IMR-90 (cell line): ENCODE data around the gene CPSF4. TPM values are rescaled to one million over a fixed set of nuclear protein-coding genes. Genes with fewer than 3 reads are reported as not detected.

Experiments
- ATAC-seq: fragments of 200-7000 bp; cut with Tn5 transposase; 2 replicates; pipeline ENCODE4 v1.9.1; 2020; ENCODE audit warnings: low read depth, mild to moderate bottlenecking, moderate library complexity
- BruUV-seq: library from RNA; stranded (reverse); fragments of 400-500 nt; replicated peaks from 2 replicates; lab custom pipeline; 2021; lab: Mats Ljungman, UMichigan
- CTCF ChIA-PET: fragments of 300-600 bp; formaldehyde crosslinking; extraction: SDS; loops from one replicate; lab custom pipeline; 2021; ENCODE audit warnings: antibody characterized with exemption; lab: Yijun Ruan, JAX
- POLR2A ChIA-PET: fragments of 300-600 bp; sonication (Branson Sonifier 250); formaldehyde crosslinking; loops from one replicate; lab custom pipeline; 2022; ENCODE audit warnings: antibody characterized with exemption; ENCODE audit not compliant: unreplicated experiment; lab: Charles Lee
- DNase-seq: peaks from one replicate; pipeline ENCODE4 v3.0.0; 2013
- H2AFZ ChIP-seq: replicated peaks from 2 replicates; pipeline ENCODE3; 2013; ENCODE audit warnings: low read length, mild to moderate bottlenecking; ENCODE audit not compliant: poor library complexity
- H2AK5ac ChIP-seq: 2 replicates; pipeline ENCODE4 v1.6.1; 2013; ENCODE audit warnings: low read depth, low read length, inconsistent platforms
- H2AK9ac ChIP-seq: replicated peaks from 2 replicates; pipeline ENCODE3; 2013; ENCODE audit warnings: mild to moderate bottlenecking, low read depth, low read length, moderate library complexity; ENCODE audit not compliant: poor library complexity
- H2BK120ac ChIP-seq: 2 replicates; pipeline ENCODE4 v1.6.1; 2013; ENCODE audit warnings: low read depth, low read length, inconsistent platforms
- H2BK15ac ChIP-seq: 3 replicates; pipeline ENCODE4 v1.6.1; 2013; ENCODE audit warnings: low read depth, low read length, inconsistent platforms
- H2BK20ac ChIP-seq: 2 replicates; pipeline ENCODE4 v1.6.1; 2013; ENCODE audit warnings: low read depth, mild to moderate bottlenecking, inconsistent platforms, low read length, moderate library complexity
- H2BK5ac ChIP-seq: 2 replicates; pipeline ENCODE4 v1.6.1; 2013; ENCODE audit warnings: mild to moderate bottlenecking, low read depth, low read length, inconsistent platforms; ENCODE audit not compliant: poor library complexity, severe bottlenecking
- H3K14ac ChIP-seq: replicated peaks from 2 replicates; pipeline ENCODE4 v1.6.1; 2013; ENCODE audit warnings: low read depth, low read length, inconsistent platforms
- H3K18ac ChIP-seq: 2 replicates; pipeline ENCODE4 v1.6.1; 2013; ENCODE audit warnings: low read depth, low read length, control low read depth
- H3K23ac ChIP-seq: 2 replicates; pipeline ENCODE4 v1.6.1; 2013; ENCODE audit warnings: low read depth, low read length, inconsistent platforms
- H3K27ac ChIP-seq: 2 replicates; pipeline ENCODE4 v1.5.1; 2013; ENCODE audit warnings: mild to moderate bottlenecking, control low read depth, low read length; ENCODE audit not compliant: insufficient read depth
- H3K27me3 ChIP-seq: 2 replicates; pipeline ENCODE4 v1.6.1; 2013; ENCODE audit warnings: low read length; ENCODE audit not compliant: control insufficient read depth, insufficient read depth
- H3K36me3 ChIP-seq: 2 replicates; pipeline ENCODE4 v1.6.1; 2013; ENCODE audit warnings: low read length, mixed read lengths; ENCODE audit not compliant: control insufficient read depth, insufficient read depth
- H3K4ac ChIP-seq: 2 replicates; pipeline ENCODE4 v1.6.1; 2013; ENCODE audit warnings: low read depth, low read length, inconsistent platforms
- H3K4me1 ChIP-seq: 2 replicates; pipeline ENCODE4 v1.6.1; 2013; ENCODE audit warnings: low read length, mixed read lengths; ENCODE audit not compliant: control insufficient read depth, insufficient read depth
- H3K4me2 ChIP-seq: 2 replicates; pipeline ENCODE4 v1.6.1; 2013; ENCODE audit warnings: low read depth, mild to moderate bottlenecking, control low read depth, low read length, moderate library complexity
- H3K4me3 ChIP-seq: 2 replicates; pipeline ENCODE4 v1.5.1; 2013; ENCODE audit warnings: low read depth, mild to moderate bottlenecking, control low read depth, low read length, moderate library complexity; ENCODE audit not compliant: insufficient read depth
- H3K56ac ChIP-seq: 2 replicates; pipeline ENCODE4 v1.6.1; 2013; ENCODE audit warnings: low read length, inconsistent platforms; ENCODE audit not compliant: insufficient read depth; ENCODE audit errors: extremely low read depth
- H3K79me1 ChIP-seq, 2 experiments: 2 replicates each; pipeline ENCODE4 v1.6.1; 2013; ENCODE audit warnings: low read length in 2 of 2, inconsistent platforms in 1 of 2, low read depth in 1 of 2
- H3K9ac ChIP-seq: 2 replicates; pipeline ENCODE4 v1.6.1; 2013; ENCODE audit warnings: low read depth, low read length, control low read depth
- H3K9me1 ChIP-seq: 2 replicates; pipeline ENCODE4 v1.6.1; 2013; ENCODE audit warnings: low read length, inconsistent platforms; ENCODE audit not compliant: insufficient read depth
- H3K9me3 ChIP-seq: 2 replicates; pipeline ENCODE4 v1.6.1; 2013; ENCODE audit warnings: low read length; ENCODE audit not compliant: control insufficient read depth, insufficient read depth
- H4K20me1 ChIP-seq: 2 replicates; pipeline ENCODE4 v1.6.1; 2013; ENCODE audit warnings: low read length, inconsistent platforms; ENCODE audit not compliant: insufficient read depth
- H4K5ac ChIP-seq: 2 replicates; pipeline ENCODE4 v1.6.1; 2013; ENCODE audit warnings: mild to moderate bottlenecking, low read depth, low read length, control low read depth
- H4K8ac ChIP-seq, 2 experiments: 2 replicates each; pipeline ENCODE4 v1.6.1; 2013; ENCODE audit warnings: low read depth in 2 of 2, low read length in 2 of 2, control low read depth in 1 of 2, inconsistent platforms in 1 of 2
- H4K91ac ChIP-seq: 2 replicates; pipeline ENCODE4 v1.6.1; 2013; ENCODE audit warnings: low read depth, low read length, inconsistent platforms; ENCODE audit not compliant: insufficient read depth
- BHLHE40 ChIP-seq: fragments of 150-350 bp; IDR thresholded peaks from 2 replicates; pipeline ENCODE4 v1.6.1; 2016; ENCODE audit warnings: mild to moderate bottlenecking, low read depth, low read length
- CEBPB ChIP-seq: IDR thresholded peaks from 2 replicates; pipeline ENCODE4 v1.6.1; 2012; ENCODE audit warnings: low read depth, low read length, improper control_type of control experiment
- CHD1 ChIP-seq: IDR thresholded peaks from 2 replicates; pipeline ENCODE4 v1.6.1; 2012; ENCODE audit warnings: low read depth, low read length, improper control_type of control experiment
- ELK1 ChIP-seq: fragments of 150-350 bp; IDR thresholded peaks from 2 replicates; pipeline ENCODE4 v1.6.1; 2016; ENCODE audit warnings: low read depth, mild to moderate bottlenecking, low read length, moderate library complexity, borderline replicate concordance
- FOS ChIP-seq: fragments of 150-350 bp; IDR thresholded peaks from 2 replicates; pipeline ENCODE4 v1.6.1; 2016; ENCODE audit warnings: low read depth, low read length
- MAFK ChIP-seq: IDR thresholded peaks from 2 replicates; pipeline ENCODE4 v1.6.1; 2012; ENCODE audit warnings: low read depth, low read length, improper control_type of control experiment
- MAZ ChIP-seq: IDR thresholded peaks from 2 replicates; pipeline ENCODE4 v1.6.1; 2012; ENCODE audit warnings: low read depth, mild to moderate bottlenecking, low read length, improper control_type of control experiment, moderate library complexity, borderline replicate concordance
- MXI1 ChIP-seq: IDR thresholded peaks from 2 replicates; pipeline ENCODE4 v1.6.1; 2012; ENCODE audit warnings: low read depth, mild to moderate bottlenecking, low read length, moderate library complexity, borderline replicate concordance
- NFE2L2 ChIP-seq: fragments of 150-350 bp; IDR thresholded peaks from 2 replicates; pipeline ENCODE4 v1.6.1; 2016; ENCODE audit warnings: low read depth, mild to moderate bottlenecking, low read length
- POLR2A ChIP-seq: IDR thresholded peaks from 2 replicates; pipeline ENCODE4 v1.6.1; 2012; ENCODE audit warnings: mild to moderate bottlenecking, low read depth, low read length
- RAD21 ChIP-seq: IDR thresholded peaks from 2 replicates; pipeline ENCODE4 v1.6.1; 2012; ENCODE audit warnings: low read length, improper control_type of control experiment
- RCOR1 ChIP-seq: IDR thresholded peaks from 2 replicates; pipeline ENCODE4 v1.6.1; 2012; ENCODE audit warnings: mild to moderate bottlenecking, low read length, improper control_type of control experiment; ENCODE audit not compliant: insufficient replicate concordance
- RFX5 ChIP-seq: IDR thresholded peaks from 2 replicates; pipeline ENCODE4 v1.8.0; 2012; ENCODE audit warnings: low read depth, mild to moderate bottlenecking, low read length, moderate library complexity
- SMC3 ChIP-seq: fragments of 150-350 bp; IDR thresholded peaks from 2 replicates; pipeline ENCODE4 v1.6.1; 2016; ENCODE audit warnings: low read depth, mild to moderate bottlenecking, antibody characterized with exemption, low read length, moderate library complexity
- WGBS, 2 experiments: methylation state at CpG; one replicate each; pipeline versions ENCODE4 v1.1.5 to v1.1.7; 2013; ENCODE audit warnings: missing lambda C conversion rate in 2 of 2; ENCODE audit not compliant: insufficient read length in 1 of 2; ENCODE audit errors: extremely low coverage in 2 of 2; 5-methylcytosine and 5-hydroxymethylcytosine counted together
- dilution Hi-C: fragments of 300-500 bp; cut with HindIII; formaldehyde crosslinking; loops from one replicate; pipeline ENCODE4 v1.14.3; 2018; ENCODE audit warnings: low sequenced_read_pairs; ENCODE audit not compliant: unreplicated experiment
- in situ Hi-C: fragments of 300-500 bp; cut with MboI; formaldehyde crosslinking; loops from 3 replicates; pipeline ENCODE4 v1.14.3; 2019; ENCODE audit warnings: low sequenced_read_pairs, inconsistent platforms, mixed read lengths
- intact Hi-C: fragments of 100-400 bp; cut with micrococcal nuclease; formaldehyde crosslinking; loops from 2 replicates; pipeline ENCODE4 v1.10.0; 2022
- polyA plus RNA-seq, 3 experiments: library from polyadenylated mRNA; depleted of rRNA; stranded (reverse); fragments of >200 nt; gene quantifications; 2 replicates each; pipeline ENCODE4 v1.2.3, GENCODE V29; 2012; ENCODE audit warnings: low replicate concordance in 1 of 3
- total RNA-seq: library from RNA; depleted of rRNA; stranded (reverse); fragments of >200 nt; gene quantifications from 2 replicates; pipeline ENCODE4 v1.2.3, GENCODE V29; 2012
- TF ChIP-seq, protein P1 (sequence below): conservative IDR thresholded peaks from 2 replicates; pipeline ENCODE4 v1.5.1; 2012; ENCODE audit warnings: mild to moderate bottlenecking, low read depth, low read length, improper control_type of control experiment
- TF ChIP-seq, protein P2 (sequence below): fragments of 150-350 bp; IDR thresholded peaks from 2 replicates; pipeline ENCODE4 v1.6.1; 2017; ENCODE audit warnings: mild to moderate bottlenecking, antibody characterized with exemption, low read length, low read depth

The CPSF4 gene
- total and polyA plus RNA-seq, 2 of the 4 experiments (the other 2 are of a cell fraction) = 23.8 to 44.9 TPM

DNA sequence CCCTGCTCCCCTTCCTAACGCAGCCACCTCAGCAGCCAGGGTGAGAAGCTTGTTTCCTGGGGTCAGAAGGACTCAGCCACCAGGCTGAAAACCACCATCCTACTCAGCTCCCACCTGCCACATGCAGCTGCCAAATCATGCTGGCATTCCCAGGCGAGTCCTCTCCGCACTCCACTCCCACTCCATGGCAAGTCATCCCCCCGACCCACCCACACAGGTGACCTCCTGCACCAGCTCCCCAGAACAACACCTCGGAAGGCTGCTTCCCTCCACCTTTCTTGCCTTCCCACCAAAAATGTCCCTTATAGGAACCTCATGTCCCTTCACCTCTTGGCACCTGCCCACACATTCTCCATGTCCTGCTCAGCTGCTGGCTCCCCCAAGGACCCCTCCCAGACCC is 35.0 kb upstream of the CPSF4 start:
- no peaks in the 10 kb centered on the region for H3K9me3 ChIP-seq
- H3K4ac ChIP-seq = no peak overlapping the region
- 98% methylated on average over 5 of the region's 5 CpGs; no CpG with 5 or more reads in 1 of the 2 experiments for WGBS, 2 experiments
- CTCF ChIA-PET = no interaction called here
- intact Hi-C loops = no loop called here
- H2AK5ac ChIP-seq = no peak overlapping the region
- no peak overlapping the region for H4K91ac ChIP-seq
- no peak overlapping the region for H2BK20ac ChIP-seq
- no peak overlapping the region for H3K4me2 ChIP-seq
- H4K8ac ChIP-seq = no peak overlapping the region
- no peak for DNase-seq
- POLR2A ChIA-PET = no interaction called here
- ATAC-seq = no peak
- H2AFZ ChIP-seq = peak overlapping the region; percentile 15
- dilution Hi-C loops = no loop called here
- H3K56ac ChIP-seq = no peak overlapping the region
- no peak overlapping the region for H3K23ac ChIP-seq
- no peak overlapping the region for H3K14ac ChIP-seq
- H3K27ac ChIP-seq = no peak overlapping the region
- H4K5ac ChIP-seq = no peak overlapping the region
- H3K4me1 ChIP-seq = peaks cover 9% of the 10 kb centered on the region; the same call in 1 of the 2 replicates
- H3K18ac ChIP-seq = no peak overlapping the region
- in situ Hi-C loops = no loop called here
- H2BK5ac ChIP-seq = no peak overlapping the region
- peaks cover 71% of the 10 kb centered on the region for H4K20me1 ChIP-seq
- no TSS peak for BruUV-seq
- H3K4me3 ChIP-seq = no peak overlapping the region
- peaks cover 22 to 73% of the 10 kb centered on the region in 2 experiments for H3K79me1 ChIP-seq
- H3K9me1 ChIP-seq = peaks cover 12% of the 10 kb centered on the region
- no peak overlapping the region for H3K9ac ChIP-seq
- TF ChIP-seq ELK1 (no peak), CHD1 (no peak), NFE2L2 (no peak), RCOR1 (no peak), MAFK (no peak), RAD21 (no peak), MAZ (no peak), CEBPB (no peak), POLR2A (no peak), RFX5 (no peak), BHLHE40 (no peak), SMC3 (no peak), FOS (no peak), MXI1 (no peak)
- TF ChIP-seq, protein P1, sequence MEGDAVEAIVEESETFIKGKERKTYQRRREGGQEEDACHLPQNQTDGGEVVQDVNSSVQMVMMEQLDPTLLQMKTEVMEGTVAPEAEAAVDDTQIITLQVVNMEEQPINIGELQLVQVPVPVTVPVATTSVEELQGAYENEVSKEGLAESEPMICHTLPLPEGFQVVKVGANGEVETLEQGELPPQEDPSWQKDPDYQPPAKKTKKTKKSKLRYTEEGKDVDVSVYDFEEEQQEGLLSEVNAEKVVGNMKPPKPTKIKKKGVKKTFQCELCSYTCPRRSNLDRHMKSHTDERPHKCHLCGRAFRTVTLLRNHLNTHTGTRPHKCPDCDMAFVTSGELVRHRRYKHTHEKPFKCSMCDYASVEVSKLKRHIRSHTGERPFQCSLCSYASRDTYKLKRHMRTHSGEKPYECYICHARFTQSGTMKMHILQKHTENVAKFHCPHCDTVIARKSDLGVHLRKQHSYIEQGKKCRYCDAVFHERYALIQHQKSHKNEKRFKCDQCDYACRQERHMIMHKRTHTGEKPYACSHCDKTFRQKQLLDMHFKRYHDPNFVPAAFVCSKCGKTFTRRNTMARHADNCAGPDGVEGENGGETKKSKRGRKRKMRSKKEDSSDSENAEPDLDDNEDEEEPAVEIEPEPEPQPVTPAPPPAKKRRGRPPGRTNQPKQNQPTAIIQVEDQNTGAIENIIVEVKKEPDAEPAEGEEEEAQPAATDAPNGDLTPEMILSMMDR = no peak
- TF ChIP-seq, protein P2, sequence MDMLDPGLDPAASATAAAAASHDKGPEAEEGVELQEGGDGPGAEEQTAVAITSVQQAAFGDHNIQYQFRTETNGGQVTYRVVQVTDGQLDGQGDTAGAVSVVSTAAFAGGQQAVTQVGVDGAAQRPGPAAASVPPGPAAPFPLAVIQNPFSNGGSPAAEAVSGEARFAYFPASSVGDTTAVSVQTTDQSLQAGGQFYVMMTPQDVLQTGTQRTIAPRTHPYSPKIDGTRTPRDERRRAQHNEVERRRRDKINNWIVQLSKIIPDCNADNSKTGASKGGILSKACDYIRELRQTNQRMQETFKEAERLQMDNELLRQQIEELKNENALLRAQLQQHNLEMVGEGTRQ = no peak
- H2BK15ac ChIP-seq = no peak overlapping the region
- H3K36me3 ChIP-seq = peaks cover 48% of the 10 kb centered on the region
- no peaks in the 10 kb centered on the region for H3K27me3 ChIP-seq
- no peak overlapping the region for H2AK9ac ChIP-seq
- no peak overlapping the region for H2BK120ac ChIP-seq
